ENCODE results near the gene DCXR. TPM values are rescaled to one million over a fixed set of nuclear protein-coding genes. Genes with fewer than 3 reads are reported as not detected.
A peak's percentile ranks its signal among the peaks of the same experiment; 100 is the strongest.

The DCXR gene
- total RNA-seq, 1 donor from 2014 or later: 36.5 TPM

DNA sequence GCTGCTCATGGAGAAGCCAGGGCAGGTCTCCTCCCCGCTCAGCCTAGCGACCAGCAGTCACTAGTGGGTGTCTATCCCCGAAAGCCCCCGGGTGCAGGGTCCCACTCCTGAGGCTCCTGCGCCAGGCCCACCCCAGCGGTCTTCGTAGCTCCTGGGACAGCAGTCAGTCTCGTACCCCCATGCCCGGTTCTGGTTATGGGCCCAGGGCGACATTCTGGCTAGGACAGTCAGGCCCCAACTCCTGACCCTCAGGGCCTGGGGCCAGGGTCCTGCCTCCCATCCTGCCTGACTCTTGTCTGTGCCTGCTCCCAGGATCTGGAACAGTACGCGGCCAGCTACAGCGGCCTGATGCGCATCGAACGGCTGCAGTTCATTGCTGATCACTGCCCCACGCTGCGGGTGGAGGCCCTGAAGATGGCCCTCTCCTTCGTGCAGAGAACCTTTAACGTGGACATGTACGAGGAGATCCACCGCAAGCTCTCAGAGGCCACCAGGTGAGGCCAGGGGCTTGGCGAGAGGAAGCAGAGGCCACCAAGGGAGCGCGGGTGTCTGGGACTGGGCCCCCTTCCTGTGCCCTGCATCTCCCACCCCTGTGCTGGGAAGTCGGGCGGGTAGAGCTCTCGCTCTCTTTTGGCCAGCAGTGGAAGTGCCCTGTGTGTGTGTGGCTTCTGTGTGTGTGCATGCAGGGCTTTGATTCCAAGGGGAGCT lies 16.2 kb upstream of the DCXR start:
- Histone ChIP-seq H3K9ac (no peak overlapping the region), H4K20me1 (ENCODE audit: low read depth) (peaks cover 18% of the 10 kb centered on the region), H3K79me2 (ENCODE audit: low read depth) (peaks cover 14% of the 10 kb centered on the region), H3F3A (ENCODE audit: low read depth) (peaks cover 3% of the 10 kb centered on the region), H3K4me3 (no peak overlapping the region), H3K27ac (no peak overlapping the region), H3K4me2 (no peak overlapping the region), H2AFZ (replicated peaks) (no peak overlapping the region), H3K9me3 (ENCODE audit: low read depth) (no peaks in the 10 kb centered on the region), H3K36me3 (no peaks in the 10 kb centered on the region), H3K4me1 (peaks cover 7% of the 10 kb centered on the region), H3K27me3 (no peaks in the 10 kb centered on the region)
- Mint-ChIP-seq H3K27me3 (ENCODE audit: insufficient read depth, low read depth) (peaks cover 4% of the 10 kb centered on the region), H3K4me3 (peak overlapping the region; percentile 85), H3K27ac (no peak overlapping the region), H3K36me3 (no peaks in the 10 kb centered on the region), H3K9me3 (no peaks in the 10 kb centered on the region), H3K4me1 (peaks cover 4% of the 10 kb centered on the region)
- DNase-seq (ENCODE audit: low spot score): no peak
- TF ChIP-seq EZH2 (IDR thresholded peaks at IDR 0.05): no peak
- TF ChIP-seq CTCF (IDR thresholded peaks at IDR 0.05): no peak

GRCh38 chr17:82053130-82053529 lies 15.6 kb upstream of the DCXR start:
- Mint-ChIP-seq H3K4me1 (peaks cover 4% of the 10 kb centered on the region), H3K9me3 (no peaks in the 10 kb centered on the region), H3K27ac (no peak overlapping the region), H3K36me3 (no peaks in the 10 kb centered on the region), H3K4me3 (peak overlapping the region; percentile 85), H3K27me3 (ENCODE audit: insufficient read depth, low read depth) (peaks cover 4% of the 10 kb centered on the region)
- Histone ChIP-seq H3K27me3 (no peaks in the 10 kb centered on the region), H2AFZ (replicated peaks) (no peak overlapping the region), H3K36me3 (no peaks in the 10 kb centered on the region), H3K9ac (no peak overlapping the region), H4K20me1 (ENCODE audit: low read depth) (peaks cover 18% of the 10 kb centered on the region), H3K79me2 (ENCODE audit: low read depth) (peaks cover 14% of the 10 kb centered on the region), H3K27ac (no peak overlapping the region), H3K9me3 (ENCODE audit: low read depth) (no peaks in the 10 kb centered on the region), H3F3A (ENCODE audit: low read depth) (peaks cover 3% of the 10 kb centered on the region), H3K4me1 (peaks cover 7% of the 10 kb centered on the region), H3K4me3 (peak overlapping the region; percentile 98), H3K4me2 (peak overlapping the region; percentile 100)
- DNase-seq (ENCODE audit: low spot score): no peak
- no peak for TF ChIP-seq EZH2phosphoT487 (IDR thresholded peaks at IDR 0.05)
- no peak for TF ChIP-seq CTCF (IDR thresholded peaks at IDR 0.05)
- TF ChIP-seq EZH2 (IDR thresholded peaks at IDR 0.05): no peak

GRCh38 chr17:82052638-82053059 lies 15.2 kb upstream of the DCXR start:
- H3K27me3 ChIP-seq: no peaks in the 10 kb centered on the region
- H3K9me3 ChIP-seq (ENCODE audit: low read depth): no peaks in the 10 kb centered on the region
- Mint-ChIP-seq H3K27me3 (ENCODE audit: insufficient read depth, low read depth) (peaks cover 4% of the 10 kb centered on the region), H3K36me3 (peaks cover 1% of the 10 kb centered on the region), H3K4me1 (peaks cover 6% of the 10 kb centered on the region), H3K27ac (no peak overlapping the region), H3K9me3 (no peaks in the 10 kb centered on the region), H3K4me3 (peak overlapping the region; percentile 85)
- peaks cover 18% of the 10 kb centered on the region for H4K20me1 ChIP-seq (ENCODE audit: low read depth)
- peak overlapping the region; percentile 82 for H3K9ac ChIP-seq
- no peak overlapping the region for H3K27ac ChIP-seq
- H3K36me3 ChIP-seq: no peaks in the 10 kb centered on the region
- peaks cover 3% of the 10 kb centered on the region for H3F3A ChIP-seq (ENCODE audit: low read depth)
- H3K4me3 ChIP-seq: peak overlapping the region; percentile 98
- peaks cover 7% of the 10 kb centered on the region for H3K4me1 ChIP-seq
- H3K79me2 ChIP-seq (ENCODE audit: low read depth): peaks cover 14% of the 10 kb centered on the region
- TF ChIP-seq CTCF (IDR thresholded peaks at IDR 0.05) (no peak), EZH2 (IDR thresholded peaks at IDR 0.05) (no peak), EZH2phosphoT487 (IDR thresholded peaks at IDR 0.05) (no peak)
- no peak overlapping the region for H2AFZ ChIP-seq (replicated peaks)
- peak overlapping the region; percentile 100 for H3K4me2 ChIP-seq
- DNase-seq (ENCODE audit: low spot score): no peak

Measured in neural progenitor cell (in vitro differentiated cells).